Adrenal gland (tissue), 5 donors: ENCODE measurements around the gene SPRY1.

ENCODE experiments used
- CTCF ChIP-seq, 6 experiments: fragments of 450-650 bp in 4 of 6; fragments of 200-600 bp in 2 of 6; sonication (generic) in 1 of 6; IDR thresholded peaks; 1 replicate in 5 of 6; 2 replicates in 1 of 6; pipeline versions ENCODE4 v1.5.1 to v1.8.0; 2016 to 2021; ENCODE audit warnings: antibody characterized with exemption in 6 of 6, mild to moderate bottlenecking in 2 of 6, moderate library complexity in 1 of 6
- POLR2A ChIP-seq, 2 donors: fragments of 450-650 bp; IDR thresholded peaks; one replicate each; pipeline ENCODE4 v1.6.1; 2017; ENCODE audit warnings: antibody characterized with exemption in 2 of 2, mild to moderate bottlenecking in 2 of 2, moderate library complexity in 1 of 2
- donor health status: DM: no; HTN: no; CAD: no.

- no peak for TF ChIP-seq CTCF (IDR thresholded peaks at IDR 0.05)
- TF ChIP-seq POLR2A (IDR thresholded peaks at IDR 0.05) = no peak
Observed at GRCh38 chr4:123411514-123411913, 14.9 kb downstream of the SPRY1 start.
